NOMO-1 treated with DMSO at 0.1 percent for 48 hours (cell line): ENCODE measurements around the gene GLT8D2.

Experiments used
- DNase-seq: peaks from one replicate; lab custom pipeline; 2025; ENCODE audit not compliant: unreplicated experiment; lab: John Stamatoyannopoulos, UW

GLT8D2 gene

DNA sequence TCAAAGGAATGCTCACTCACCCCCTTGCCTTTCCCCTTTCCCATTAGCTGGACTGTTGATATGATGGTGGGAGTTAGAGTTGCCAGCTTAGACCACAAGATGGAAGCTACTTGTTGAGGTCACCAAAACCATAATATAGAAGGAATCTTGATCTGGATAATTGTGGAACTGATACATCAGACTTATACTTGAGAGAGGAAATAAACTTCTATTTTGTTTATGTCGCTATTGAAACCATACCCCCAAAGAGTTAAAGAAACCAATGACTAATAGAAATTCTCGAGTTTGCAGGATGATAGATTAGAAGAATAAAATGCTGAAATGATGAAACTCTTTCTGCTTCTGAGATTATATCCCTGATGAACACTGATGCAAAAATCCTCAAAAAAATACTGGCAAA lies 46.4 kb downstream of the GLT8D2 start:
- DNase-seq: no peak

DNA sequence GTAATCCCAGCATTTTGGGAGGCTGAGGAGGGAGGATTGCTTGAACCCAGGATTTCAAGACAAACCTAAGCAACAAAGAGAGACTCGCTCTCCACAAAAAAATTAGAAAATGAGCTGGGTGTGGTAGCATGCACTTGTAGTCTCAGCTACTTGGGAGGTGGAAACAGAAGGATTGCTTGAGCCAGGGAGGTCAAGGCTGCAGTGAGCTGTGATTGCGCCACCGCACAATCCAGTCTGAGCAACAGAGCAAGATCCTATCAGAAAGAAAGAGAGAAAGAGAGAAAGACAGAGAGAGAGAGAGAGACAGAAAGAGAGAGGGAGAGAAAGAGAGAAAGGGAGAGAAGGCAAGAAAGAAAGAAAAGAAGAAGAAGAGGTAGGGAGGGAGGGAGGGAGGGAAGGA lies 47.3 kb downstream of the GLT8D2 start:
- DNase-seq: no peak

DNA sequence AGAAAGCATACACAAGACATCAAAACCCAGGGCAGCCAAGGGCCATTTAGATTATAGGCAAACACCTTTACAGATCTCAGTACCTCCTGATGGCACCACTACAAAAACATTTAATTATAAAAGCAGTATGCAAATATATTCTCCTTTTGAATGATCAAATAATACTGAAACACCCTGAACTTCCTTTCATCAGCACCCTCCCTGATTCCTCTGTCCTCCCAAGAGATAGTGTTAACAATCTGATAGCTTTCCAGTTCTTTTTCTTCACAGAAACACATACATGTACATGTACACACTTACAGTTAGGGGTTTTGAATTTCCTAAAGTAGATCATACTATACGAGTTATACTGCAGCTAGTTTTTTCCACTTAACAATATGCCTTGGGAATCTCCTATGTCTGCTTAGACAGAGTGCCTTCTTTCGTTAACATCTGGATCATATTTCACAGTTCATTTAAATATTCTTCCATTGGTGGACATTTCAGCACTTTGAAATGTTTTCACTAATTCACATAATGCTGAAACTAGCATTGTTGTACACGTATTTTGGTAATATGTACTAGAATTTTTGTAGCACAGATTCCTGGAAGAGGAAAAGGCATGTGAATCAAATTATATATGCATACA lies 49.1 kb downstream of the GLT8D2 start:
- DNase-seq: no peak

DNA sequence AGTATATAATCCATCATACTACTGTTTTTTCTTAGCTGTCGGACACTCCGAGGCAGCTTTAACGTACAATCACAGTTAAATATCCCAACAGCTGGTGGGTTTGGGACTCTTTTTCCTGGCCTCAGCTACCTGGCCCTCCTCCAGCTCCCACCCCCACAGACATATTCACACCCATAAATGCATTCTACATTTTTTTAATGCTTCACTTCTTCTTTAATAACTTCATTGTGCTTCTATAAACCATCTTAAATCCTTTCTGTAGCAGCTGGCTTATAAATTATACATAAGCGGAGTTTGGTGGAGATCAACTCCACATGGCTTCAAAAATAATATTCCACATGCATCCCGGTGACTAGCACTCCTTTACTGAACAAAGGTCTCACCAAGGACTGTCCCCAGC lies 51.0 kb downstream of the GLT8D2 start:
- DNase-seq: no peak

DNA sequence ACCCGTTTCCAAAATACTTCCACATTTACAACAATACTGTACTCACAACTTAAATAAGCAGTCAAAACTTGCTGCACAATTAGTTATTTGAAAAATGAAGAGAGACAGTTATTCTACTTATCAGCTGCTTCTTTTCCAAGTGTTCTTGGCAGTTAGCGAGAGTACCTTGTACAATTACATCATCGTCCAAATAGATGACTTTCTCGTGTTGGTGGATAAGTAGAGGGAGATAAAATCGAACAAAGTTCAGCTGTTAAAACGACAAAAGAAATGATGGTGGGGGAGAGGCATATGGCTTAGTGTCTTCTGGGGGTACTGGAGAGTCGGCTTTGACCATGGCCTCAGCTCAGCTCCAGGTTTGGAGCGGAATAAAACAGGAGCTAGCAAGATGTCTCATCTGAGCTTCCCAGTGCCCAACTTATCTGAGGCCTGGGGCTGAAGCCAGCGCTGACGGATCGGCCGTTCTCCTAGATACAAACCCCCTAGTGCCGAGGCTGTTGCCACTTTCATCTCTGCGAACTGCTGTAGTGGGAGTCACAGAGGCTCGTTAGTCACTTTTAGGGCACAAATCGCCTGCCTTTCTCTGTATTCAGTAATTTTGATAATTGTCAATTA lies 52.6 kb downstream of the GLT8D2 start:
- no peak for DNase-seq

DNA sequence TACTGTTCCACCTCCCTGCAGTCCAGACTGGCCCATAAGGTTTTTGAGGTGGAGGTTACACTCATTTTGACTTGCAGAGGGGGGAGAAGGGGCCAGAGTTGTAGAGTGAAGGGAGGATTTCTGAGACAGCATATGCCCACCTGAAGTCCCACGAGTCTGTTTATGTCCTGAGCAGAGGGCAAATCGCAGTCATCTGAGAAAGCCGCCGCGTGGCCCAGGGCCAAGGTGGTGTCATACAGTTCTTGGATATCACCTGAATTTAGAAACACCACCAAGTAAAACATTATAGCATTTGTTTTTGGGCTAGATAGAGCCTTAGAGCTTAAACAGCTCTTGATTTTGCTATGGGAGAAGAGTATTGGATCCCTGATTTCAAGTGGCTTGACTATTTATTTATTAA lies 53.4 kb downstream of the GLT8D2 start:
- DNase-seq: no peak

DNA sequence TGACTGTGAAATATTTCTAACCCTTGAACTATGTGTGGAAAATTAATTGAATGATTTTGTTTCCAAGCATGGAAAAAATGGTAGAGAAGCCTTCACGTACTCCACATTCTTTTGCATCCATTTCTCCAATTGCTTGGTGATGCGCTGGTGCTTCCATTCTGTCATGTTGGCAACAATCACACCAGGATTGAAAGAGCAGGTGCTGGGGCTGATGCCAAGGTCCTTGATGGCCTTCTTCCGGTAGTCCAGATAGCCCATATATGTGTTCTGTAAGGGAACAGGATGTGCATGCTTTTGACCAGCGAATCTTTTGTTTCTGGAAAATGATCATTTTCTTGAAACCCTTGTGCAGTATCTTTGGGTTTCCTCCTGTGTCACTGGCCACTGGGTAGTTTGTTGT lies 55.8 kb downstream of the GLT8D2 start:
- no peak for DNase-seq

DNA sequence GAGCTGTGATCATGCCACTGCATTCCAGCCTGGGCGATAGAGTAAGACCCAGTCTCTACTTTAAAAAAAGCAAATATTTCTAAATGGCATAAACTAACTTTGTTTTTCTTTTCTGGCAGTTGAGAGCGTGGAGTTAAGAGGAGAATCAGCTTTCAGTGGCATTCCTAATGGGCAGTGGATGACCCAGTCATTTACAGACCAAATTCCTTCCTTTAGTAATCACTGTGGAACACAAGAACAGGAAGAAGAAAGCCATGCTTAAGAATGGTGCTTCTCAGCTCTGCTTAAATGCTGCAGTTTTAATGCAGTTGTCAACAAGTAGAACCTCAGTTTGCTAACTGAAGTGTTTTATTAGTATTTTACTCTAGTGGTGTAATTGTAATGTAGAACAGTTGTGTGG lies 63.2 kb downstream of the GLT8D2 start:
- DNase-seq: no peak

DNA sequence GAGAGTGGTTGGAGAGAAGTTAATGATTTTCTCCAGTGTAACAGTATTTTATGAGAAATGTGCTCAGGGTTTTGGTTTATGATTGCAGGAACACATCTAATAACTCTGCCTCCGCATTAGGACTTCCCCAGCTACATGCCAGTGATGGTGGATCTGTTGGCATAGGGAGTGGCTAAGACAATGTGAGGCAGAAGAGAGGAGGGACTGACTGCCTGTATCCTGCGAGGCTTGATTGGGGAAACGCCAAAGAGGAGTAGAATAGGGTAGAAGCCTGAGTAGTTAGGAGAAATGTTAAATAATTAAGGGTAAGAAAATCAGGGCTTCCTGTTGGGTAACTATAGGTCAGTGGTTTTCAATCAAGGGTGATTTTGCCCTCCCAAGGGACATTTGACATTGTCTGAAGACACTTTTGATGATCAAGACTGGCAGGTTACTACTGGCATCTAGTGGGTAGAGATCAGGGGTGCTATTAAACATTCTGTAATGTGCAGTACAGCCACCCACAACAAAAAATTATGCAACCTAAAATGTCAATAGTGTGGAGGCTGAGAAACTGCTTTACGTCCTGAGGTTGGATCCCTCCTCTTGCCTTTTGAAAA lies 71.5 kb downstream of the GLT8D2 start:
- no peak for DNase-seq

DNA sequence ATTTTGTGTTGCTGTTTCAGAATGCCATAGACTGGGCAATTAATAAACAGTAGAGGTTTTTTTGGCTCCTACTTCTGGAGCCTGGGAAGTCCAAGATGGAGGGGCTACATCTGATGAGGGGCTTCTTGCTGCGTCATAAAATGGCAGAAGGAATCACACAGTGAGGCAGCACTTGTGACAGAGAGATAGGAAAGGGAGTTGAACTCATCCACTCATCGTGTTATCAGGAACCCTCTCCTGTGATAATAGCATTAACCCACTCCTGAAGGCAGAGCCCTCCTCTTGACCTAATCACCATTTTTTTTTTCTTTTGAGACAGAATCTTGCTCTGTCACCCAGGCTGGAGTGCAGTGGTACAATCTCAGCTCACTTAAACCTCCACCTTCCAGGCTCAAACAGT lies 74.6 kb downstream of the GLT8D2 start:
- no peak for DNase-seq

DNA sequence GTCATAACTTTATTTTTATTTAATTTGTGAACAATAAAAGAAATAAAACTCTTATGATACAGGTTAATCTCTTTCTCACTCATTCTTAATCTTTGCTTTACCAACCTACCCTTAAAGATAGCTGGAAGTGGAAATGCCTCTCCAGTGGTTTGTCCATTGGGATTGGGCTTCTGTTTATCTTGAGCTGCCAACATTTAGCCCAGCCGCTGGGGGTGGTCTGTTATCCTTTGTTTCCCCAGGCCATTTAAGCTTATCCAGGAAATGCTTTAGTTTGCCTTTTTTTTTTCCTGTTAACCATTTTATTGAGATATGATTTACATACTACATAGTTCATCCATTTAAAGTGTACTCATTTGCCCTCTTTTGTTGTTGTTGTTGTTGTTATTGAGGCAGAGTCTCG lies 76.1 kb downstream of the GLT8D2 start:
- DNase-seq: no peak

DNA sequence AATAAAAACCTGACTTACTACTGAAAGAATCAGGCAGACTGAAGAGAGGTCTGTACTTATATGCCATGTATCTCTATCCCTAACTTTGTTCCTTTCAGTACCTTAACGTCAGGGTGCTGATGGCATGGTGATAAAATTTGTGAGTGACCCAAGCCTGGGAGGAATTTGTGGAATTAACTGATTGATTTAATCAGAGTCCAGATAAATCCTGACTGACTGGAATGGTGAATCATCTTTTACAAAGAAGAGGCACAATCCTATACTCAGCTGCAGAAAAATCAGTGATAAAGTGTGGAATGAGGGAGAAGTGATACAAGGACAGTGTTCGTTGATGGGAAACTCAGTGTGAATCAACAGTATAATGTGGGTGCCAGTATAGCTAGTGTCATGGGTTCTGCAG lies 80.6 kb downstream of the GLT8D2 start:
- DNase-seq: no peak

DNA sequence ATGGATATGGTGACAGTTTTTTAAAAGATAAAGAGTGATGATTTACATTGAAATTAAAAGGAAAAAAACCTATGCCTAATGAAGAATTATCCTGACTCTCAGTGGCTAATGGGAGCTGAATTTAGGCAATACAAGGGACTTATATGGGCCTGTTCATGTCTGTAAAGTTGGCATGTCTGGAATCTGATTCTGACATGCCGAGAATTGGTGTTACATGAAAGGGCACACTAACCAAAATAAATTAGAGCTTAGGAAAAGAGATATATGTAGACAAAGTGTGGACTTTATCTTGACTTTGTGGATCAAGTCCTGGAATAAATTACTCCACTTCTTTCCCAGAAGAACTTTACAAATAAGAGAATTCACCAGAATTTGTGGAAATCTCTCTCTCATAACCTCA lies 83.3 kb downstream of the GLT8D2 start:
- DNase-seq: no peak

DNA sequence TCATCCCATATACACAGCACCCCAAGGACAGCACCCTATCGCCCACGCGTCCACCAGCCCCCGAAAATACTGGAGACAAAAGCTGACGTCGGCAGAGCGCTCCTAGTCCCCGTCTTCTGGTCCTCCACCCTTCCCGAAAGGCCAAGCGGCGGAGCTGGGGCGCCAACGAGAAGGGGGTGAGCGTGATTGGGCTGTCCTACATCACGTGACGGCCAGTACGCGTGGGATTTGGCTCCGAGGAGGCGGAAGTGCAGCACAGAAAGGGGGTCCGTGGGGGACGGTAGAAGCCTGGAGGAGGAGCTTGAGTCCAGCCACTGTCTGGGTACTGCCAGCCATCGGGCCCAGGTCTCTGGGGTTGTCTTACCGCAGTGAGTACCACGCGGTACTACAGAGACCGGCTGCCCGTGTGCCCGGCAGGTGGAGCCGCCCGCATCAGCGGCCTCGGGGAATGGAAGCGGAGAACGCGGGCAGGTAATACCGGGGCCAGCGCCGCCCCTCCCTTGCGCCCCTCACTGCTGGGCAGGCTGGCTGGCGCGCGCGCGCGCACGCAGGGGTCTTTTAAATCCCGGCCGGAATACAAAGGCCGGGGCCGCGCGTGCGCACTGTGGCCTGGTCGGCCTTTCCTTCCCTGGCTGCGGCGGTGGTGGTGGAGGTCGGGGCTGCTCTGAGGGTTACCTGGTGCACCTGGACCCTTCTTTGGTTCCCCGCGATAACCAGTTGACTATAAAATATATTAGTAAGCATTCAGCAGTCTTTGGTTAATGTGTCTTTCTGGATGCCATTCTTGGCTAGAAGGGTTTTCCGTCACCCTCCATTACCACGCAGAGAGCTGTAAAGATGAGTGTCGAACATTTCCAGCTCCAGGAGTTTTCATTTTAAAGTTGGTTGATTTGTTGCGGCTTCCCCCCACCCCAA lies 84.1 kb downstream of the GLT8D2 start, which contains the start of gene TDG:
TDG (plus strand) TSS at position 283 of the 915 bp plus-strand sequence; CDS start at position 449, 166 bp downstream.
- peak; percentile 97 for DNase-seq

DNA sequence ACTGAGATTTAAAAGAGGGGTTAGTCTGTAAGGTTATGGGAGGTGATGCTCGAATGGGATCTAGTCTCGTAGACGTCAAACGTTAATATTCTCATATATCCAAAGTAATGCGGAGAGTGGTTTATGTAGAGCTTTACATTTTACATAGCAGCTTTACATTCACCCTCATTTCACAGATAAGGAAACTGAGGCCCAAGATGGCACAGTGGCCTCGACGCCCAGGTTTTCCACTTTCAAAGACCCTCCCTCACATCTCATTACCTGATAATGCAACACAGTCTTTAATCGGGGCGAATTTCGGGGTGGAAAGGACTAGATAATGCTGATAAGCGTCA lies 84.8 kb downstream of the GLT8D2 start:
- no peak for DNase-seq

DNA sequence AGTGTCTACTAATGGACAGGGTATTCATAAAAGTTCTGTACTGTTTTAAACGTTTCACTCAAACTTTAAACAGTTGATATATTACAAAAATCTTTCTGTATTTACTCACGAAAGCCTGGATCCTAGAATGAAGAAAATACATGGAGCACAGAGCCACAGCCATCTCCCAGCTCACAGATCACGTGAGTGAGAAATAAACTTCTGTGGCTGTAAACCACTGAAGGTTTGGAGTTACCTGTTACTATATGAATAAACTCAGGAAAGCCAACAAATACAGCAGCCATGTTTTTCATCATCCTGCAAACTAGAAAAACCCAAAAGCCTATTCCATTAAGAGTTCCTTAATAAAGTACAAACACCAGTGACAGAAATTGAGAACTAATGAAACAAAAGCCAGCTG lies 85.2 kb downstream of the GLT8D2 start:
- no peak for DNase-seq

DNA sequence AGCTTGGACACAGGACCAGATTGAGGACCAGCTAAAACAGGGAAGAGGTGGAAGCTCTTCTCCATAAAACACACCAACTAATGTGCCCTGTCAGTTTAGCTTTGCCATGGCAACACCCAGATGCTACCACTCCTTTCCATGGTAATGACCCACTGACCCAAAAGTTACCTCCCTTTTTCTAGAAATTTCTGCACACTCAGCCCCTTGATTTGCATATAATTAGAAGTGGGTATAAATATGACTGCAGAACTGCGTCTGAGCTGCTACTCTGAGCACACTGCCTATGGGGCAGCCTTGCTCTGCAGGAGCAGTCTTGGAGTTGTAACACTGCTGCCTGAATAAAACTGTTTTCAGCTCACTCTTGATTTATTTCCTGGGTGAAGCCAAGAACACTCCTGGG lies 87.5 kb downstream of the GLT8D2 start:
- DNase-seq: no peak

DNA sequence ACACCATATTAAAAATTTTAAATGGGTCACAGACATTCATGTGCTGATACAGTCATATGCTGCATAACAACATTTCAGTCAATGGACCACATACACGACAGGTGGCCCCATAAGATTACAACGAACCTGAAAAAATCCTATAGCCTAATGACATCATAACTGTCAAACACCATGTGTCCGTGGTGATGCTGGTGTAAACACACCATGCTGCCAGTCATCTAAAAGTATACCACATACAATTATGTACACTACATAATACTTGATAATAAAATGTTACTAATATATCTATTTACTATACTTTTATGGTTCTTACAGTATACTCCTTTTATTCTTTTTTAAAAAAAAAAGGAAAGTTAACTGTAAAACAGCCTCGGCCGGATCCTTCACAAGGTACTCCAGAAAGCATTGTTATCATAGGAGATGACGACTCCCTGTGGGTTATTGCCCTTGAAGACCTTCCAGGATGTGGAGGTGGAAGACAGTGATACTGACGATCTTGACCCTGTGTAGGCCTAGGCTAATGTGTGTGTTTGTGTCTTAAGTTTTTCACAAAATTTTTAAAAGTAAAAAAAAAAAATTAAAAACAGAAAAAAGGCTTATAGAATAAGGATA lies 89.3 kb downstream of the GLT8D2 start:
- DNase-seq: no peak

DNA sequence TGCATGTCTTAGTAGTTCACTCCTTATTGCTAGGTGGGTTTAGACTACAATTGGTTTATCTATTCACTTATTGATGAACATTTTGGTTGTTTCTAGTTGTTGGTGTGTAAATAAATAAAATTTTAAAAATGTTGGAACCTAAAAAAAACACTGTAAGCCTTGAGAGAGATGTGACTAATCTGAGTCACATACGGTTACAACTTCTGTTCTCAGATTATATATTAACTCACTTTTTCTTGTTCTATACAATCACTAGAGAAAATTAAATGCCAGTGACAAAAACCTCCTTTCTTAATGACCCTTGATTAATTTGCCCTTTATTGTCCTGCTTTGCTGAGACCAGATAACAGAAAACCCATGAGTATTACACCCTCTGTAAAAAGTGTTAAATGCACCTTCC lies 91.4 kb downstream of the GLT8D2 start:
- DNase-seq: no peak

DNA sequence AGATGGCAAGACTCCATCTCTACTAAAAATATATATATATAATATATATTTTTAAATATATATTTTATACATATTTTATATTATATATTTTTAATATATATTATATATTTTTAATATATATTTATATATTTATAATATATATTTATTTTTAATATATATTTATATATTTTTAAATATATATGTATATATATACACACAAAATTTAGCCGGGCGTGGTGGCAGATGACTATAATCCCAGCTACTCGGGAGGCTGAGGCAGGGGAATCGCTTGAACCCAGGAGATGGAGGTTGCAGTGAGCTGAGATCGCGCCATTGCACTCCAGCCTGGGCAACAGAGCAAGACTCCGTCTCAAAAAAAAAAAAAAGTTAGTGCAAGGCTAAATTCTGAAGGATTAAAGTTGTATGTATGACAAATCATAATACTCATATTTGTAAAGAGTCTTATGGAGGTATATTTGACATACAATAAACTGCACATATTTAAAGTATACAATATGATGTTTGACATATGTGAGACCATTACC lies 92.1 kb downstream of the GLT8D2 start:
- no peak for DNase-seq

DNA sequence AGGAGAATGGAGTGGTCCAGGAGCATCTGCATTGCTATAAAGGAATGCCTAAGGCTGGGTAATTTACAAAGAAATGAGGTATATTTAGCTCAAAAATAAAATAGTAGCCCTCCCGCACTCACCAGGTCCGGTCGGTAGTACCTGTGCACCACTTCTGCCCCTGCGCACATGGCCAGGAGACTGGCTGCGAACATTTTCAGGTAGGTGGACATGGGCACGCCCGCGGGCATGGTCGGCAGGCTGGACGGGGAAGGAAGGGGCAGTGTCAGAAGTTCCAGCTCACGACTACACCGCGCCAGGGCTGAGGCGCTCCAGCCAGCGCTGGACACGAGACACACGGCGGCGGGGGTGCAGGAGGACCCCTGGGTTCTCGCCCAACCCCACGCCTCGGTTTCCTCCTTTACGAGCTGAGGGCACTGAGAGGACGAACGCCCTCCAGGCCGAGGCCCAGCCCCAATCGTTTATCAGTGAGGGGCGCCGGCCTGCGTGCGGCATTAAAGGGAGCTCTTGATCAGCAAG lies 93.4 kb downstream of the GLT8D2 start:
- peak; percentile 36 for DNase-seq
